ENCODE measurements around the gene BTBD2.
"Not testable (repeated sequence)": the region's sequence is repeated elsewhere in the genome, so short reads cannot be mapped to it uniquely, and the experiment has no call there.

The BTBD2 gene

DNA sequence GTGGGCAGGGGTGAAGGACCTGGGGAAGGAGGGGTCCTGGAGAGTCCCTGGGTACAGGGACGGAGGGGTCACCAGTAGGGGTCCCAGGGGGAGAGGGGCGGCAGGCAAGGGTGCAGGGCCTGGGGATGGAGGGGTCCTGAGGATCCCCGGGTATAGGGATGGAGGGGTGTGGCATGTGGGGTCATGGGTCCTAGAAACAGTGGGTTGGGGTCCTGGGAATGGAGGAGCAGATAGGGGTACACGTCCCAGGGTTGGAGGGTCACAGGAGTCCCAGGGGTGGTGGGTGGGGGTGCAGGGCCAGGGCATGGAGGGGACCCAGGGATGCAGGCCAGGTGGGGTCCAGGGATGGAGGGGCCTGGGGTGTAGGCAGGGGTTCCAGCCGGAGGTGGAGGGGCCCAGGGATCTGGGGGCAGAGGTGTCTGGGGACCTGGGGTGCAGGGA lies 1.4 kb downstream of the BTBD2 start:
- DNase-seq (ENCODE audit: low spot score): no peak

- DNase-seq (ENCODE audit: low spot score): no peak
These were observed 1.9 kb downstream of the BTBD2 start for GRCh38 chr19:2013683-2013961.

GRCh38 chr19:2012941-2013682 lies 2.4 kb downstream of the BTBD2 start:
- DNase-seq (ENCODE audit: low spot score): no peak

- DNase-seq (ENCODE audit: low spot score): no peak
These were observed 4.3 kb downstream of the BTBD2 start for GRCh38 chr19:2011169-2011568.

DNA sequence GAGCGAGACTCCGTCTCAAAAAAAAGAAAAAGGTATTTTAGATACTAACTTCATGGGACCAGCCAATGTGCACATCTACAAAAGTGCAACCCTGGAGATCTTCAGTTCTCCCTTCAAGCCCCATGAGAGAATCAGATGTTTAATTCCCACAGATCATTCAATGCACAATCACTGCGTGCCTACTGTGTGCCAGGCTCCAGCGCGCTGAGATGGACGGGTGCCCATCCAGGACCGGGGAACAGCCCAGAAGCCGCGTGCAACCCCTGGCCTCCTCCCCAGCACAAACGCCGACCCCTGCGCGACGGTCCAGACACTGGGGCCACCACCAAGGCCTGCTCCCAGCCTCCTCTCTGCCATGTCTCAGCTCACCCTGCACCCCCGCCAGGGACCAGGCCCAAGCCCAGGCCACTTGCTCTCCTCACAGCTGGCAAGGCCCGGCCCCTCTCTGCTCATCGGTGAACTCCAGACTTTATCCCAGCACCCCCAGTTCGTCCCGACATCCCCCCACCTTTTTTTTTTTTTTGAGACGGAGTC lies 5.3 kb downstream of the BTBD2 start:
- no peak for DNase-seq (ENCODE audit: low spot score)

GRCh38 chr19:2003874-2004273 lies 11.6 kb downstream of the BTBD2 start:
- DNase-seq (ENCODE audit: low spot score): no peak

- DNase-seq (ENCODE audit: low spot score): no peak
These were observed 15.5 kb downstream of the BTBD2 start for GRCh38 chr19:1999856-2000515.

DNA sequence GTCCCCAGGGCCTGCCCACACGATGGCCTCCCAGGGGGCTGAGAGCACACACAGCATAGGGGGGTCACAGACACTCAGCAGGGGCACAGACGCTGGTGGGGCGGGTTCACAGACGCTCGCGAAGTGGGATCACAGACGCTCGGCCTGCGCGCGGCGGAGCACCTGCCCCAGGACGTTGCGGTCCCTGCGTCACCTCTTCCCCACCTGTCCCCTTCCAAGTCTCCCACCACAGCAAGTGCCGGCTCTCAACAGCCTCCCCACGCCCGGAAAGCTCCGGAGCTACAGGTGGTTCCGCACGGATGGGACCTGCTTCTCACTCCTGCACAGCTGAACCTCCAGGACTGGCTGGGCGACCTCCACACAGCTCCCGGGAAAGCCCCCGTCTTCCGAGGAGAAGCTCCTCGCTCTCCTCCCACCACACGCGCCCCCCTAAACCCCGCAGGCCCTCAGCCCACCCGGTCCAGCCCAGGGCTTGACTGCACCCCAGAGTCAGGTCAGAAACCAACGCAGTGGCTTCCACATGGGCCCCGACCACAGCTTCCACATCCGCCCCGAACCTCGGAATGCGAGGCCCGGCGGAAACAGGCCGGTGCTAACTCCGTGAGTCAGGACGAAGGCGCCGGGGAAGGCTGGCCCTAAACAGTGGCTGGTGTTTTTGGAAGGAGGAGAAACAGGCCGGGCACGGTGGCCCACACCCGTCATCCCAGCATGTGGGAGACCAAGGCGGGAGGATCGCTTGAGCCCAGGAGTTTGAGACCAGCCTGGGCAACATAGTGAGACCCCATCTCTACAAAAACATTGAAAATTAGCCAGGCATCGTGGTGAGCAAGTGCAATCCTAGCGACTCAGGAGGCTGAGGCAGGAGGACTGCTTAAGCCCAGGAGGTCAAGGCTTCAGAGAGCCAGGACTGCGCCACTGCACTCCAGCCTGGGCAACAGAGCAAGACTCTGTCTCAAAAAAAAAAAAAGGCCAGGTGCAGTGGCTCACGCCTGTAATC lies 16.5 kb downstream of the BTBD2 start:
- DNase-seq (ENCODE audit: low spot score): no peak

DNA sequence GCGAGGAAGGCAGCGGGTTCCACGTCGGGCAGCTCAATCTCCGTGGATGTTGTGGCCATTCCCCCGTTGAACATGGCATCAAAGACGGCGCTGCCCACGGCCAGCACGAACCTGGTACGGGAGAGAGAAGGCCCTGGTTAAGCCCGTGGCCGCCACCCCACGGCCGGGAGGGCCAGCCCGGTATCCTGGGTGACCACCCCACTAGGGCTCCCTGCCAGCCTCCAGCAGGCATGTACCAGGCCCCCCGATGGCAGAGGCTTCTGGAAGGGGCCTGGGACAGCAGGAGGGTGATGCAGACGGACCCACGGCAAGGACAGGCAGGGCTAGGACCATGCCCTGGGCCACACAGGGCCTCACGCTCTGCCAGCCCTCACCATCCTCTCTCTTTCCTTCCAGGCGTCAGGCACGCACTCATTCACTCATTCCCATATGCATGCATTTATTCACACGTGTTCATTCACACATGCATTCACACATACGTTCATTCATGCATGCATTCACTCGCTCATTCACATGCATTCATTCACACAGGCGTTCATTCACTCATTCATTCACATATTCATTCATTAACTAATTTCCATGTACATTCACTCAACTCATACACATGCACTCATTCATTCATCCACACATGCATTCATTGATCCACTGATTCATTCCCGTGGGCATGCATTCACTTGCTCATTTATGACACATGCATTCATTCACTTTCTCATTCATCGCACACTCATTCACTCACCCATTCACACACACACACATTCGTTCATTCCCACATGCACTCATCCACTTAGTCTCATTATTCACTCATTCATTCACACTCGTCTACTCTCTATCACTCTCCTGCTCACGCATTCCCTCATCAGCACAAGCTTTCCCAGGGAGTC lies 17.9 kb downstream of the BTBD2 start:
- DNase-seq (ENCODE audit: low spot score): no peak

DNA sequence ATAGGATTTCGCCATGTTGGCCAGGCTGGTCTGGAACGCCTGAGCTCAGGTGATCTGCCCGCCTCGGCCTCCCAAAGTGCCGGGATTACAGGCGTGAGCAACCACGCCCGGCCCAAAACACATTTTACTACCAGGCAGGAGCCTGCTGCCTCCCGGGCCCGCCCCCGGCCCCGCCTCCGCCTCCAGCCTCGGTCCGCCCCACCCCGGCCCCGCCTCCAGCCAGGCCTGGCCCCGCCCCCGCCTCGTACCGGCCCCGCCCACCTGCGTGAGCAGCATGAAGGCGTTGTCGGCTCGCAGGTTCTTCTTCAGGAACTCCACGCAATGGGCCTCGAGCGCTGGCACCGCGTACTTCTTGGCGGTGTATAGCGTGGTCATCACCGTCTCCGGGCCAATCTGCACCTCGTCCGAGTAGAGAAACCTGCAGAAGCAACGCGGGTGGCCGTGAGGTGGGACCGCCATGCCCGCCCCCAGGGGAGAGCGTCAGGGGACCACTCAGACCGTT lies 22.7 kb downstream of the BTBD2 start:
- peak; percentile 44 for DNase-seq (ENCODE audit: low spot score)

DNA sequence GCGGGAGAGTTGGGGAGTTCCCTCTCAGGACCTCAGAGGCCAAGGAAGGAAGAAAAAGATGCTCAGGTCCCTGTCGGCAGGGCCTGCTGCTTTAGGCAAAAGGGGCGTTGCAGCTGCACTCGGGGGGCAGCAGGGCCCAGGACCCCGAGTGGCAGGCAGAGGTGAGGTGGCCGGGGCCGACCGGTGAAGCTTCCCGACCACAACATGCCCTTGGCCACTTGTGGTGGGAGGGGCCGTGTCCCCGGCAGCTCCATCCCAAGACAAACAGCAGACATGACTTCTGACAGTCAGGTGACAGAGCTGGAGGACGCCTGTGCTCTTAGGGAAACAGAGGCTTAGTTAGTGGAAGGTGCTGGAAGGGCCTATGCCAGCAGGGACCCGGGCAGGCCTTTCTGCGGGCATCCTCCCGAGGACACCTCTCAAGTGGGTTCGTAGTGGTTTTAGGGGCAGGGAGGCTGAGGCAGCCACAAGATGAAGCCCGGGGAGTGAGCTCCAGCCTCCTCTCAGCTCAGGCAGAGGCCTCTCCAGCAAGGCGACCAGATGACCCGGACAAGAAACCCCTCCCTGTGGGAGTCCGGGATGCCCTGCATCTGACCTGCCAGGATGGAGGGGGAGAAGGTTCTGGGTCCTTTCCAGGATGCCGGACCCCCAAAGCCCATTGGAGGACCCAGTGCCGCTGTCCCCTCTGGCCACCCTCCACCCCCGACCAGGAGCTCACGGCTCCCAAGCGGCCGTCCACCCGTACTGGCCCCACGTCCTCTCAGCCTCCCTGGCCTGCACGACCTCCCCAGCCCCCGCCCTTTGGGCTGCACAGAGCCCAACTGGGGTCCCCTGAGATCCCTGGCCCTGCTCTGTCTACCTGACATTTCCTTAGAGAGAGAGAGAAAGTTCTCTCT lies 24.2 kb downstream of the BTBD2 start:
- no peak for DNase-seq (ENCODE audit: low spot score)

DNA sequence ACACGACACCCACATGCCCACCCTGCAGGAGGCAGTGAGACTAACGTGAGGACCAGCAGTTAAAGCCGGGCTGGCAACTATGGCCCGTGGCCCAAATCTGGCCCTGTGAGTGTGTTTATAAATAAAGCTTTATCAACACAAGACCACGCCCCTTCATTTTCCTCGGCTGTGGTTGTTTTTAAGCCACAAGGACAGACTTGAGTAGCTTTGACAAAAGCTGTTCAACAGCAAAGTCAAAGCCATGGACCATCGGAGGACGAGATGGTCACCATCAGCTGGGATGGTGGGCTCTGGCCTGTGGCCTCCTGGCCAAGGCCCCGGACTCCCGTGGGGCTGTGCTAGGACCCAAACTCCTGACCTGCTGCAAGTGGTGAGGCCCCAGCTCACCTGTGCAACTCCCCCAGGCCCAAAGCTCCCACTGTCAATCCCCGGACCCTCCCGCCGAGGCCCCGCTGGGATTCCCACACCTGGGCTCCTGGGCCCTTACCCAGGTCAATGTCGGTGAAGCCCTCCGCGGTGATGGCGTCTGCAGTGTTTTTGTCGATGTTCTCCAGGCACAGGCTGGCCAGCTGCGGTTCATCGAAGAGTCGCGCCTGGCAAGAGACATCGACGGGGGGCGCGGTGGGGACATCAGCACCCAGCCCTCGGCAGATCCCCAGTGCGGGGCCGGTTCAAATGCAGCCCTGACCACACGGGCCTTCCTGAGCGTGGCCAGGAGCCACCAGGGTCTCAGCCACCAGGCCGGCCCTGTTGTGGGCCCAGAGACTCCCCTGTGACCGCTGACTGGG lies 25.1 kb downstream of the BTBD2 start:
- no peak for DNase-seq (ENCODE audit: low spot score)

GRCh38 chr19:1989513-1990229 lies 25.8 kb downstream of the BTBD2 start:
- no peak for DNase-seq (ENCODE audit: low spot score)

DNA sequence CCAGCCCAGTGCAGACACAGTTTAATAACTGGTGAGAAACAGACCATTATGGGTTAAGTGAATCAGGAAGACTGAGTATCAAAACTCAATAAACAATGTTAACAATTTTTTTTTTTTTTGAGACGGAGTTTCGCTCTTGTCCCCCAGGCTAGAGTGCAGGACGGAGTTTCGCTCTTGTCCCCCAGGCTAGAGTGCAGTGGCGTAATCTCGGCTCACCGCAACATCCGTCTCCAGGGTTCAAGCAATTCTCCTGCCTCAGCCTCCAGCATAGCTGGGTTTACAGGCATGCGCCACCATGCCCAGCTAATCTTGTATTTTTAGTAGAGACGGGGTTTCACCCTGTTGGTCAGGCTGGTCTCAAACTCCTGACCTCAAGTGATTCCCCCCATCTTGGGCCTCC lies 27.1 kb downstream of the BTBD2 start:
- not testable (repeated sequence) for DNase-seq (ENCODE audit: low spot score)

DNA sequence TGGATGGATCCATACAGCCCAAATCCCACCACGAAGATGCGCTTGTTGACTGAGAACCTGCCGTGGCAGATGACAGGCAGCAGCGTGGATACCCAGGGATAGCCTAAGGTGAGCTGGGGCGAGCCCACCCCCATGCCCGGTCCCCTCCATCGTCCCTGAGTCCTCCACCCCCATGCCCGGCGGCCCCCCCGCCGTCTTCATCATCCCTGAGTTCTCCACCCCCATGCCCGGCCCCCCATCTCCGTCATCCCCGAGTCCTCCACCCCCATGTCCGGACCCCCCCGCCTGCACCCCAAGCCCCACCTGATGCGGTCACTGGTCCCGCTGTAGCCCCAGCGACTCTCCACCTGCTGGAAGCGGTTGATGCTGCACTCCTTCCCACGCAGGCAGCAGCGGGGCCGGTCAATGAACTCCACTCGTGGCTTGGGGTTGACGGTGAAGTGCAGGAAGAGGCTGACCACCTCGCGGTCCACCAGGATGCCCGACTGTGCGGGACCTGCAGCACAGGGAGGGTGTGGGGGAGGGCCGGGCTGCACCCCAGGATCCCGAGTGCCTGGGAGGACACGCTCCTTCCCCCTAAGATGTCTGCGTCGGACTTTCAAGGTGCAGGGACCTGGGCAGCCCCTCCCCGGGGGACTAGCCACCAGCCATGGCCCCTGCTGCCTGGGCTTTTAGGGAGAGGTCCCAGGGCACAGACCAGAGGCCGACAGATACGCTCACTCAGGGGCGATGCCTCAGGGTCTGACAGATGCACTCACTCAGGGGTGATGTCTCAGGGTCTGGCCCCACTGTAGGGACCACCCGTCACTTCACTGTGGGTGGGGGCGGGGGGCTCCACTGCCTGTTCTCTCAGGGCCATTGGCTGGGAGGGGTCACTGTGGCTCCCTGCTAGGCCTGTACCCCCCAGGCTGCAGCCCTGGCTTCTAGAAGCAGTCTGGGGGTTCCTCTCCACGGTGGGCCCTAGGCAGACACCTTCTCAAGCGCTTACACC lies 28.0 kb downstream of the BTBD2 start:
- DNase-seq (ENCODE audit: low spot score): no peak

DNA sequence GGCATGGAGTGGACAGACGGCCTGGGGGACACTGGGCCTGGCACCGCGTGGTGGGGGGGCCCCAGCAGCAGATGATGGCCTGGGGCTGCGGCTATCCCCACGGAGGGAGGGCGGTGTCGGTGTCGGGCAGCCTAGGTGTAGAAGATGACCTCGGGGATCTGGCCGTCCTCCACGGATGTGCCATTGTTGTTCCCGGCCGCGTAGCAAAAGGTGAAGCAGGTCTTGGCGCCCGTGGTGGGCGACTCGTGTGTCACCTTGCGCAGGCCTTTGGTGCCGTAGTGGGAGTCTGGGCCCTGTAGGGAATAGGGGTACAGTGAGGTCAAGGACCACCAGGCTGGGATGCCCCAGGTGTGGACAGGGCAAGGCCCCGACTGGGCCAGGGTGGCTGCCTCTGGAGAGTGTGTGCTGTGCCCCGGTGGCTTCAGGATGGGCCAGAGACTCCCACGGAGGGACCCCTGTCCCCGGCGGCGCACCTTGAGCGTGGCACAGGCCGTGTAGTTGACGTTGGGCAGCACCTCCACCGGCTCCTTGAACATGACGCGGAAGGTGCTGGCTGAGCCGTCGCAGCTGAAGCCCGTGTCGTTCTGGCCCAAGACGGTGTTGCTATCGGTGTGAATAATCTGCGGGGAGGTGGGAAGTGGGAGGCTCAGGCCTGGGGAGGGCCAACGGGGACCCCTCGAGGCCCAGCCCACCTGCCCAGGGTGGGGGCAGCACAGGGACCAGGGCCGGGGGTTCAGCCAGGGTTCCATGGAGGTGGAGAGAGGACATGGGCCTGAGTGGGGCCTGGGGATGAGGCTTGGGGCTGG lies 29.0 kb downstream of the BTBD2 start:
- DNase-seq (ENCODE audit: low spot score): no peak
